Smooth muscle cell (in vitro differentiated cells): Measurements from ENCODE around the gene DIP2C. TPM values are rescaled to one million over a fixed set of nuclear protein-coding genes. Genes with fewer than 3 reads are reported as not detected.
A peak's percentile ranks its signal among the peaks of the same experiment; 100 is the strongest.

Source experiments
- DNase-seq: peaks from one replicate; lab custom pipeline; 2025; ENCODE audit not compliant: unreplicated experiment; lab: John Stamatoyannopoulos, UW
- H2AFZ ChIP-seq: fragments of 200-600 bp; sonication (generic); 2 replicates; pipeline ENCODE4 v1.6.0; 2016; ENCODE audit warnings: antibody characterized with exemption, low read depth, mild to moderate bottlenecking
- H3F3A ChIP-seq: fragments of 200-600 bp; sonication (generic); 2 replicates; pipeline ENCODE4 v1.6.0; 2017; ENCODE audit warnings: antibody characterized with exemption, low read depth
- H3K27ac ChIP-seq: fragments of 200-600 bp; sonication (generic); 2 replicates; pipeline ENCODE4 v1.5.1; 2016; ENCODE audit warnings: low read depth, mild to moderate bottlenecking
- H3K27me3 ChIP-seq: fragments of 200-600 bp; sonication (generic); 2 replicates; pipeline ENCODE4 v1.6.1; 2016; ENCODE audit warnings: low read depth, mild to moderate bottlenecking
- H3K36me3 ChIP-seq: fragments of 200-600 bp; sonication (generic); 2 replicates; pipeline ENCODE4 v1.5.1; 2016; ENCODE audit warnings: low read depth
- H3K4me1 ChIP-seq: fragments of 200-600 bp; sonication (generic); 2 replicates; pipeline ENCODE4 v1.5.1; 2016; ENCODE audit warnings: low read depth
- H3K4me2 ChIP-seq: fragments of 200-600 bp; sonication (generic); 2 replicates; pipeline ENCODE4 v1.6.0; 2016; ENCODE audit warnings: mild to moderate bottlenecking
- H3K4me3 ChIP-seq: fragments of 200-600 bp; sonication (generic); 2 replicates; pipeline ENCODE4 v1.5.1; 2016; ENCODE audit warnings: mild to moderate bottlenecking
- H3K79me2 ChIP-seq: fragments of 200-600 bp; sonication (generic); 2 replicates; pipeline ENCODE4 v1.6.0; 2016; ENCODE audit warnings: low read depth, mild to moderate bottlenecking
- H3K9ac ChIP-seq: fragments of 200-600 bp; sonication (generic); 2 replicates; pipeline ENCODE4 v1.6.0; 2016; ENCODE audit warnings: low read depth
- H3K9me3 ChIP-seq: fragments of 200-600 bp; sonication (generic); replicated peaks from 2 replicates; pipeline ENCODE4 v1.5.1; 2016; ENCODE audit warnings: low read depth
- H4K20me1 ChIP-seq: fragments of 200-600 bp; sonication (generic); 2 replicates; pipeline ENCODE4 v1.6.0; 2016; ENCODE audit warnings: low read depth
- CTCF ChIP-seq: fragments of 200-600 bp; sonication (generic); IDR thresholded peaks from 2 replicates; pipeline ENCODE4 v1.5.1; 2017; ENCODE audit warnings: borderline replicate concordance, mild to moderate bottlenecking, antibody characterized with exemption; ENCODE audit not compliant: insufficient read depth, poor library complexity, severe bottlenecking
- WGBS: methylation state at CpG from one replicate; pipeline ENCODE4 v1.1.7; 2016; ENCODE audit warnings: low lambda C conversion rate; 5-methylcytosine and 5-hydroxymethylcytosine counted together
- polyA plus RNA-seq: library from polyadenylated mRNA; unstranded; fragments of >200 nt; fragmentation: Nextera tagmentation; extraction: Ambion mirVana; gene quantifications from 2 replicates; pipeline ENCODE4 v1.2.1, GENCODE V29; 2016
- total RNA-seq: library from RNA; depleted of rRNA; stranded (reverse); fragments of >200 nt; gene quantifications from 2 replicates; pipeline ENCODE4 v1.2.3, GENCODE V29; 2014

The DIP2C gene
- total and polyA plus RNA-seq, 2 experiments from 2014 or later: 14.9 to 15.3 TPM

- Histone ChIP-seq H3K9ac (peak overlapping the region; percentile 94), H3K4me2 (peak overlapping the region; percentile 55), H3K4me3 (no peak overlapping the region), H3K27me3 (no peaks in the 10 kb centered on the region), H3K4me1 (peaks cover 18% of the 10 kb centered on the region), H3K27ac (peak overlapping the region; percentile 98), H3K36me3 (no peaks in the 10 kb centered on the region), H4K20me1 (no peaks in the 10 kb centered on the region), H2AFZ (no peak overlapping the region), H3F3A (peaks cover 26% of the 10 kb centered on the region), H3K9me3 (no peaks in the 10 kb centered on the region), H3K79me2 (peaks cover 55% of the 10 kb centered on the region)
- WGBS: 55% methylated on average over 28 of the region's 28 CpGs
- peak; percentile 28 for DNase-seq
- TF ChIP-seq CTCF: no peak
Measured at GRCh38 chr10:606762-607544, 82.5 kb downstream of the DIP2C start.

GRCh38 chr10:605632-606325 is 83.7 kb downstream of the DIP2C start:
- WGBS: 88% methylated on average over 25 of the region's 25 CpGs

DNA sequence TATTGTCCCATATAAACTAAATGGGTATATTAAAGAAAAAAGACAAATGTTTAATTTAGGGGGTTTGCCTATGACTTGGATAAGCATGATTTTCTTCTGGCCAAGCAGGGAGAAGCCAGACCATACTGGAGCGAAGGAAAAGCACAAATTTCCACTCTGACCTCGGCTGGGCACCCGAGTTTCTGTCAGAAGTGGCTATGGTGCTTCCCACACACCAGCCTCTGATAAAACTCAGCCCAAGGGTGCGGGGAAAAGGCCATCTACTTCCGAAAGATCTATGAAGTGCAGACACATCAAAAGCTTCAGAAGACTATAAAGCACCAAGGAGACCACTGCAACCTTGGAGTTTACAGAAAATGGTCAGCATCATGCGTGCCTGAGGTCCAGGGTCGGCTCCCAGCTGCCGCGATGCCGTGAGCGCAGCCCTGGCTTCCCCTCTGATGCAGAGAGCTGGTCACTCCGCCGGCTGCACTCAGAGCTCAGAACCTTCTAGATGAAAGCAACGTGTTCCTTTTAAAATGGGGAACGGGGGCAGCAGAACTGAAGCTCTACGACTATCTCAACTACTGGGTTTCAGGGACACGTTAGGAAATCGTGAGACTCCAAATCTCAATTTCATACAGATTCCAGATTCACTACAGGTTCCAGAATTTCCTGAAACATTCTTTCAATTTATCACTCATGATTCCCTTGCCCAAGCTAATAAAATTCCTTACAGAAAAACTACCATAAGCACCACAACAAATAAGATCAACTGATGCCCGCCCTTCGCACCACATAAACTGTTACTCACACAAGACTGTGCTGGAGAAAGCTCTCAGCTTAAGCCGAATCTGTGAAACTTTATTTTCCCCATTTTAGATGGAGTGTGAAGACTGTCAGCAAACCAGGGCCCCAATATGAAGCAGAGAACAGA is 84.5 kb downstream of the DIP2C start:
- DNase-seq: no peak
- no peak for TF ChIP-seq CTCF
- peaks cover 24% of the 10 kb centered on the region for H3K4me1 ChIP-seq
- H3K27ac ChIP-seq: peak overlapping the region; percentile 98
- peak overlapping the region; percentile 71 for H3K4me2 ChIP-seq
- 65% methylated on average over 21 of the region's 21 CpGs for whole genome bisulfite sequencing
- peak overlapping the region; percentile 94 for H3K9ac ChIP-seq
- H3F3A ChIP-seq: peaks cover 28% of the 10 kb centered on the region
- H3K27me3 ChIP-seq: no peaks in the 10 kb centered on the region
- H3K36me3 ChIP-seq: no peaks in the 10 kb centered on the region
- H2AFZ ChIP-seq: no peak overlapping the region
- H3K79me2 ChIP-seq: peaks cover 60% of the 10 kb centered on the region
- H3K4me3 ChIP-seq: no peak overlapping the region
- no peaks in the 10 kb centered on the region for H3K9me3 ChIP-seq
- no peaks in the 10 kb centered on the region for H4K20me1 ChIP-seq

More at GRCh38 chr10:605632-606325, 83.7 kb downstream of the DIP2C start:
- Histone ChIP-seq H3F3A (peaks cover 31% of the 10 kb centered on the region), H3K27ac (peak overlapping the region; percentile 98), H3K36me3 (no peaks in the 10 kb centered on the region), H2AFZ (no peak overlapping the region), H3K27me3 (no peaks in the 10 kb centered on the region), H3K9ac (peak overlapping the region; percentile 94), H3K4me2 (peak overlapping the region; percentile 71), H3K4me3 (no peak overlapping the region), H3K9me3 (no peaks in the 10 kb centered on the region), H3K4me1 (peaks cover 26% of the 10 kb centered on the region), H4K20me1 (no peaks in the 10 kb centered on the region), H3K79me2 (peaks cover 52% of the 10 kb centered on the region)
- DNase-seq: no peak
- TF ChIP-seq CTCF: no peak
